Endothelial cell of umbilical vein (primary cell): ENCODE measurements around the gene TRIM45. TPM values are rescaled to one million over a fixed set of nuclear protein-coding genes. Genes with fewer than 3 reads are reported as not detected.

Source experiments
- BruUV-seq: library from RNA; stranded (reverse); fragments of 400-500 nt; replicated peaks from 2 replicates; lab custom pipeline; 2021; lab: Mats Ljungman, UMichigan
- CTCF ChIA-PET: fragments of 300-600, 350-600 bp; sonication (Branson Sonifier 250); formaldehyde crosslinking; loops from one replicate; lab custom pipeline; 2021; ENCODE audit warnings: antibody characterized with exemption, inconsistent platforms; lab: Charles Lee
- POLR2A ChIA-PET: fragments of 300-600, 350-600 bp; sonication (Branson Sonifier 250); formaldehyde crosslinking; loops from one replicate; lab custom pipeline; 2021; ENCODE audit warnings: antibody characterized with exemption, inconsistent platforms; lab: Charles Lee
- DNase-seq: peaks from one replicate; pipeline ENCODE4 v3.0.0-alpha.2; 2011; ENCODE audit warnings: low read depth, low spot score
- FAIRE-seq: peaks from 2 replicates; lab custom pipeline; 2011; peaks lifted over from hg19 to GRCh38; lab: Jason Lieb, UNC
- H2AFZ ChIP-seq: 2 replicates; pipeline ENCODE4 v1.6.0; 2012; ENCODE audit warnings: low read depth, low read length, control low read depth, inconsistent platforms
- H3K27ac ChIP-seq: 2 replicates; pipeline ENCODE4 v1.5.1; 2011; ENCODE audit warnings: low read depth, mild to moderate bottlenecking, control low read depth, low read length, moderate library complexity; ENCODE audit not compliant: insufficient read depth
- H3K27me3 ChIP-seq, 2 experiments: 2 replicates each; pipeline versions ENCODE4 v1.6.0 to v1.6.1; 2011; ENCODE audit warnings: low read length in 2 of 2, mixed read lengths in 1 of 2; ENCODE audit not compliant: control insufficient read depth in 2 of 2, insufficient read depth in 2 of 2
- H3K36me3 ChIP-seq, 2 experiments: 2 replicates in 1 of 2; 3 replicates in 1 of 2; pipeline ENCODE4 v1.5.1; 2011; ENCODE audit warnings: low read length in 2 of 2, mild to moderate bottlenecking in 1 of 2, moderate library complexity in 1 of 2; ENCODE audit not compliant: control insufficient read depth in 2 of 2, insufficient read depth in 2 of 2; ENCODE audit errors: extremely low read depth in 1 of 2
- H3K4me1 ChIP-seq: 3 replicates; pipeline ENCODE4 v1.5.1; 2011; ENCODE audit warnings: mild to moderate bottlenecking, low read length; ENCODE audit not compliant: control insufficient read depth, insufficient read depth; ENCODE audit errors: extremely low read depth
- H3K4me2 ChIP-seq: 2 replicates; pipeline ENCODE4 v1.6.1; 2011; ENCODE audit warnings: low read length, control low read depth, mixed read lengths; ENCODE audit not compliant: insufficient read depth
- H3K4me3 ChIP-seq, 3 experiments: fragments of 200-600 bp in 1 of 3; sonication (generic), shearing (Covaris generic) in 1 of 3; replicated peaks in 1 of 3; 2 replicates each; pipeline ENCODE4 v1.5.1; 2011 to 2016; ENCODE audit warnings: control low read depth in 3 of 3, low read length in 3 of 3, mild to moderate bottlenecking in 2 of 3, inconsistent platforms in 1 of 3, low read depth in 1 of 3, moderate library complexity in 1 of 3; ENCODE audit not compliant: insufficient read depth in 1 of 3
- H3K79me2 ChIP-seq: 2 replicates; pipeline ENCODE4 v1.6.0; 2012; ENCODE audit warnings: low read length, inconsistent platforms; ENCODE audit not compliant: control insufficient read depth, insufficient read depth
- H3K9ac ChIP-seq: replicated peaks from 2 replicates; pipeline ENCODE3; 2011; ENCODE audit warnings: low read length, control low read depth; ENCODE audit not compliant: insufficient read depth; ENCODE audit errors: extremely low read depth
- H3K9me1 ChIP-seq: replicated peaks from 3 replicates; pipeline ENCODE4 v1.6.0; 2011; ENCODE audit warnings: mild to moderate bottlenecking, low read length; ENCODE audit not compliant: control insufficient read depth, insufficient read depth; ENCODE audit errors: extremely low read depth
- H3K9me3 ChIP-seq: replicated peaks from 2 replicates; pipeline ENCODE4 v1.5.1; 2012; ENCODE audit warnings: low read length, inconsistent platforms; ENCODE audit not compliant: control insufficient read depth, insufficient read depth
- H4K20me1 ChIP-seq: replicated peaks from 2 replicates; pipeline ENCODE3; 2011; ENCODE audit warnings: mild to moderate bottlenecking, low read length; ENCODE audit not compliant: control insufficient read depth, insufficient read depth; ENCODE audit errors: extremely low read depth
- CTCF ChIP-seq, 2 donors: IDR thresholded peaks; 1 replicate in 1 of 2; 2 replicates in 1 of 2; pipeline ENCODE4 v1.5.1; 2011; ENCODE audit warnings: low read length in 2 of 2, mild to moderate bottlenecking in 2 of 2, moderate library complexity in 2 of 2, control low read depth in 1 of 2, inconsistent platforms in 1 of 2, low read depth in 1 of 2; ENCODE audit not compliant: insufficient read depth in 1 of 2; ENCODE audit errors: extremely low read depth in 1 of 2
- EZH2 ChIP-seq: IDR thresholded peaks from 2 replicates; pipeline ENCODE4 v1.6.1; 2012; ENCODE audit warnings: borderline replicate concordance, low read depth, mild to moderate bottlenecking, moderate library complexity, low read length, inconsistent platforms; ENCODE audit not compliant: severe bottlenecking
- FOS ChIP-seq: IDR thresholded peaks from 2 replicates; pipeline ENCODE4 v1.6.1; 2011; ENCODE audit warnings: mild to moderate bottlenecking, low read length, moderate library complexity, borderline replicate concordance; ENCODE audit not compliant: insufficient read depth
- GATA2 ChIP-seq: IDR thresholded peaks from 2 replicates; pipeline ENCODE4 v1.7.0; 2011; ENCODE audit warnings: low read depth, mild to moderate bottlenecking, moderate library complexity, mixed read lengths, low read length; ENCODE audit not compliant: insufficient read length, insufficient read depth
- JUN ChIP-seq: IDR thresholded peaks from 2 replicates; pipeline ENCODE4 v1.6.1; 2011; ENCODE audit warnings: borderline replicate concordance, low read depth; ENCODE audit not compliant: insufficient read length, insufficient read depth
- MYC ChIP-seq: IDR thresholded peaks from one replicate; pipeline ENCODE4 v1.6.1; 2011; ENCODE audit warnings: mild to moderate bottlenecking, low read depth, low read length
- POLR2A ChIP-seq: IDR thresholded peaks from 2 replicates; pipeline ENCODE4 v1.6.1; 2012; ENCODE audit warnings: low read depth, mild to moderate bottlenecking, control low read depth, low read length
- POLR2AphosphoS5 ChIP-seq: IDR thresholded peaks from 2 replicates; pipeline ENCODE4 v1.6.1; 2012; ENCODE audit warnings: low read depth, mild to moderate bottlenecking, control low read depth, low read length, moderate library complexity; ENCODE audit not compliant: insufficient read depth
- dilution Hi-C: fragments of 300-500 bp; cut with MboI; formaldehyde crosslinking; loops from one replicate; pipeline ENCODE4 v1.15.0; 2019; ENCODE audit warnings: low sequenced_read_pairs; ENCODE audit not compliant: extremely low pct_ligation_motif_present
- intact Hi-C: fragments of 100-400 bp; cut with micrococcal nuclease; formaldehyde crosslinking; loops from one replicate; pipeline ENCODE4 v1.10.0; 2022
- polyA plus RNA-seq, 4 experiments: library from polyadenylated mRNA; depleted of rRNA in 3 of 4; stranded (reverse) in 3 of 4; unstranded in 1 of 4; fragments of >200 nt; gene quantifications; 2 replicates each; pipeline versions ENCODE4 v1.2.1 to v1.2.3, GENCODE V29; 2011 to 2012; ENCODE audit warnings: missing spikeins in 1 of 4
- total RNA-seq: library from RNA; stranded (reverse); gene quantifications from 2 replicates; pipeline ENCODE4 v1.2.3, GENCODE V29; 2021
- TF ChIP-seq, protein P1 (sequence below): IDR thresholded peaks from 2 replicates; pipeline ENCODE4 v1.6.1; 2011; ENCODE audit not compliant: insufficient read depth, insufficient read length

The TRIM45 gene
- total and polyA plus RNA-seq, 2 donors (not counting 3 experiments of a cell fraction or from before 2014, with no cell fraction given) = 2.9 to 3.1 TPM

DNA sequence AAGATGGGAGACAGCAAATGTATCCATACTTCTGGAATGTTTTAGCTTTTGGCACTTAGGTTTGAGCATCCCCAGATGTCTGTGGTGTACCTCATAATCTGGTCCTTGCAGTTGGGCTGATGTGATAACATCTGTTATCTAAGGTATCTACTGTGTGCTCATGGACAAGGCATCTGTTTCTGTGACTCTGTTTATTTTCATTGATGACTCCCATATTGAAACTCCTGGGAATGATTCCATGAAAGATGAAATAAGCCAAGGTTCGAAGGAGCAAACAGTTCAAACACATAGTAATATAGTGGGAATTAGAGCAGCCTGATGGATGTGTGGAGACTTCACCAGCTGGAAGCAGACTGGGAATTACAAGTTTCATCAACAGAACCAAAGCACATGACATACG lies 20.7 kb upstream of the TRIM45 start:
- H3K4me3 ChIP-seq = no peak overlapping the region
- no TSS peak for BruUV-seq
- CTCF ChIA-PET = interaction anchor here (1.9 kb wide), 1 partner anchor 14 kb away, joined by 10 read pairs; no protein-coding TSS in a partner anchor
- no peak for FAIRE-seq
- no peaks in the 10 kb centered on the region for H3K9me3 ChIP-seq
- no peaks in the 10 kb centered on the region for H3K4me1 ChIP-seq
- no peak for DNase-seq
- H3K79me2 ChIP-seq = no peaks in the 10 kb centered on the region
- no peaks in the 10 kb centered on the region for H3K36me3 ChIP-seq
- no peaks in the 10 kb centered on the region for H3K27me3 ChIP-seq
- TF ChIP-seq POLR2AphosphoS5 (no peak), CTCF (IDR thresholded peaks at IDR 0.05; ENCODE audit: extremely low read depth in 1 of 2, insufficient read depth in 1 of 2, low read depth in 1 of 2, low read length in 2 of 2) (no peak), MYC (no peak), POLR2A (no peak), FOS (no peak), EZH2 (no peak), GATA2 (no peak), JUN (no peak)
- TF ChIP-seq, protein P1, sequence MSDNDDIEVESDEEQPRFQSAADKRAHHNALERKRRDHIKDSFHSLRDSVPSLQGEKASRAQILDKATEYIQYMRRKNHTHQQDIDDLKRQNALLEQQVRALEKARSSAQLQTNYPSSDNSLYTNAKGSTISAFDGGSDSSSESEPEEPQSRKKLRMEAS = no peak
- no peak overlapping the region for H3K27ac ChIP-seq
- H2AFZ ChIP-seq = no peak overlapping the region
- dilution Hi-C loops = no loop called here
- no peaks in the 10 kb centered on the region for H3K9me1 ChIP-seq
- H3K9ac ChIP-seq = no peak overlapping the region
- H4K20me1 ChIP-seq = no peaks in the 10 kb centered on the region
- POLR2A ChIA-PET = no interaction called here
- no peak overlapping the region for H3K4me2 ChIP-seq
- intact Hi-C loops = no loop called here
